ENCODE results near the gene GSTK1. TPM values are rescaled to one million over a fixed set of nuclear protein-coding genes. Genes with fewer than 3 reads are reported as not detected.

Gene GSTK1
- total RNA-seq, 4 donors from 2014 or later, result 58.2 to 173 (median 86.9) TPM

DNA sequence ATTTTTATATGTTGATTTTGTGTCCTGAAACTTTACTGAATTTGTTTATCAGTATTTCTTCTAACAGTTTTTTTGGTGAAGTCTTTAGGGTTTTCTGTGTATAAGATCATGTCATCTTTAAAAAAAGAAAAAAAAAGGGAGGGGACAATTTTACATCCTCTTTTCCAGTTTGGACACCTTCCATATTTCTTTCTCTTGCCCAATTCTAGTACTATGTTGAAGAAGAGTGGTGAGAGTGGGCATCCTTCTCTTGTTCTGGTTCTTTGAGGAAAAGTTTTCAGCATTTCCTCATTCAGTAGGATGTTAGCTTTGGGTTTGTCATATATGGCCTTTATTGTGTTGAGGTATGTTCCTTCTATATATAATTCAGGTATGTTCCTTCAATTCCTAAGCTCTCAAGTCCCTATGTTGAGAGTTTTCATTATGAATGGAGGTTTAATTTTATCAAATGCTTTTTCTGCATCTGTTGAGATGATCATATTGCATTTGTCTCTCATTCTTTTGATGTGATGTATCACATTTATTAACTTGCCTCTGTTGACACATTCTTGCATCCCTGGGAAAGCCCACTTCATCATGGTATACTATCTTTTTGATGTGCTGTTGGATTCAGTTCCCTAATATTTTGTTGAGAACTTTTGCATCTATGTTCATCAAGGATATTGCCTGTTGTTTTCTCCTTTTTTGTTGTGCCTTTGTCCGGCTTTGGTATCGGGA lies 29.3 kb upstream of the GSTK1 start:
- intact Hi-C loops (cut with DNase I; ENCODE audit: low total_unique reads), result no loop called here
- Histone ChIP-seq H3K27me3 (no peaks in the 10 kb centered on the region), H3K9me3 (no peaks in the 10 kb centered on the region), H3K4me1 (no peaks in the 10 kb centered on the region), H3K27ac (no peak overlapping the region), H3K4me3 (no peak overlapping the region), H3K36me3 (no peaks in the 10 kb centered on the region)
- TF ChIP-seq, protein P1, sequence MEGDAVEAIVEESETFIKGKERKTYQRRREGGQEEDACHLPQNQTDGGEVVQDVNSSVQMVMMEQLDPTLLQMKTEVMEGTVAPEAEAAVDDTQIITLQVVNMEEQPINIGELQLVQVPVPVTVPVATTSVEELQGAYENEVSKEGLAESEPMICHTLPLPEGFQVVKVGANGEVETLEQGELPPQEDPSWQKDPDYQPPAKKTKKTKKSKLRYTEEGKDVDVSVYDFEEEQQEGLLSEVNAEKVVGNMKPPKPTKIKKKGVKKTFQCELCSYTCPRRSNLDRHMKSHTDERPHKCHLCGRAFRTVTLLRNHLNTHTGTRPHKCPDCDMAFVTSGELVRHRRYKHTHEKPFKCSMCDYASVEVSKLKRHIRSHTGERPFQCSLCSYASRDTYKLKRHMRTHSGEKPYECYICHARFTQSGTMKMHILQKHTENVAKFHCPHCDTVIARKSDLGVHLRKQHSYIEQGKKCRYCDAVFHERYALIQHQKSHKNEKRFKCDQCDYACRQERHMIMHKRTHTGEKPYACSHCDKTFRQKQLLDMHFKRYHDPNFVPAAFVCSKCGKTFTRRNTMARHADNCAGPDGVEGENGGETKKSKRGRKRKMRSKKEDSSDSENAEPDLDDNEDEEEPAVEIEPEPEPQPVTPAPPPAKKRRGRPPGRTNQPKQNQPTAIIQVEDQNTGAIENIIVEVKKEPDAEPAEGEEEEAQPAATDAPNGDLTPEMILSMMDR (IDR thresholded peaks at IDR 0.05), result no peak
- TF ChIP-seq POLR2A (IDR thresholded peaks at IDR 0.05), result no peak
- DNase-seq, result no peak

DNA sequence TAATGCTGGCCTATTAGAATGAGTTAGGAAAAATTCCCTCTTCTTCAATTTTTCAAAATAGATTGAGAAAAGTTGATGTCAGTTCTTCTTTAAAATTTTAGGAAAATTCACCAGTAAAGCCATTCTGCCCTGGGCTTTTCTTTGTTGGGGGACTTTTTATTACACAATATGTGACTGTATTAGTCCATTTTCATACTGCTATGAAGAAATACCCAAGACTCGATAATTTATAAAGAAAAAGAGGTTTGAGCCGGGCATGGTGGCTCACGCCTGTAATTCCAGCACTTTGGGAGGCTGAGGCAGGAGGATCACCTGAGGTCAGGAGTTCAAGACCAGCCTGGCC lies 28.7 kb upstream of the GSTK1 start:
- intact Hi-C loops (cut with DNase I; ENCODE audit: low total_unique reads), result no loop called here
- Histone ChIP-seq H3K27me3 (no peaks in the 10 kb centered on the region), H3K4me1 (no peaks in the 10 kb centered on the region), H3K36me3 (no peaks in the 10 kb centered on the region), H3K27ac (no peak overlapping the region), H3K4me3 (no peak overlapping the region), H3K9me3 (no peaks in the 10 kb centered on the region)
- DNase-seq, result no peak
- TF ChIP-seq POLR2A (IDR thresholded peaks at IDR 0.05), result no peak
- TF ChIP-seq, protein P1 (IDR thresholded peaks at IDR 0.05), result no peak

GRCh38 chr7:143235561-143235960 lies 27.7 kb upstream of the GSTK1 start:
- no peak for TF ChIP-seq POLR2A (IDR thresholded peaks at IDR 0.05)
- TF ChIP-seq, protein P1 (IDR thresholded peaks at IDR 0.05), result no peak
- Histone ChIP-seq H3K4me3 (no peak overlapping the region), H3K27me3 (no peaks in the 10 kb centered on the region), H3K4me1 (no peaks in the 10 kb centered on the region), H3K9me3 (no peaks in the 10 kb centered on the region), H3K36me3 (no peaks in the 10 kb centered on the region), H3K27ac (no peak overlapping the region)
- DNase-seq, result no peak
- intact Hi-C loops (cut with DNase I; ENCODE audit: low total_unique reads), result loop anchor here (5.0 kb wide), 1 partner anchor 182 kb away; no protein-coding TSS in a partner anchor

- no peak for TF ChIP-seq POLR2A (IDR thresholded peaks at IDR 0.05)
- TF ChIP-seq, protein P1 (IDR thresholded peaks at IDR 0.05), result no peak
- Histone ChIP-seq H3K27ac (no peak overlapping the region), H3K4me1 (no peaks in the 10 kb centered on the region), H3K27me3 (no peaks in the 10 kb centered on the region), H3K9me3 (no peaks in the 10 kb centered on the region), H3K36me3 (no peaks in the 10 kb centered on the region), H3K4me3 (no peak overlapping the region)
- no peak for DNase-seq
- intact Hi-C loops (cut with DNase I; ENCODE audit: low total_unique reads), result loop anchor here (5.0 kb wide), 1 partner anchor 181 kb away; no protein-coding TSS in a partner anchor
These were observed 26.7 kb upstream of the GSTK1 start for GRCh38 chr7:143236408-143236990.

- Histone ChIP-seq H3K4me1 (no peaks in the 10 kb centered on the region), H3K9me3 (no peaks in the 10 kb centered on the region), H3K27ac (no peak overlapping the region), H3K36me3 (no peaks in the 10 kb centered on the region), H3K27me3 (no peaks in the 10 kb centered on the region), H3K4me3 (no peak overlapping the region)
- intact Hi-C loops (cut with DNase I; ENCODE audit: low total_unique reads), result loop anchor here (5.0 kb wide), 1 partner anchor 180 kb away; no protein-coding TSS in a partner anchor
- DNase-seq, result no peak
- TF ChIP-seq, protein P1 (IDR thresholded peaks at IDR 0.05), result no peak
- TF ChIP-seq POLR2A (IDR thresholded peaks at IDR 0.05), result no peak
These were observed 25.9 kb upstream of the GSTK1 start for GRCh38 chr7:143237366-143237765.

Measured in uterus (tissue), 4 donors.